OCI-LY1 (cell line): ENCODE data around the gene ABCB8.
A peak's percentile ranks its signal among the peaks of the same experiment; 100 is the strongest.

ENCODE experiments used
- CTCF ChIP-seq: fragments of 200-600 bp; sonication (generic), shearing (Covaris generic); IDR thresholded peaks from 2 replicates; pipeline ENCODE4 v1.5.1; 2017; ENCODE audit warnings: mild to moderate bottlenecking, antibody characterized with exemption, low read length, moderate library complexity, mixed read lengths
- EZH2 ChIP-seq: fragments of 200-600 bp; sonication (generic), shearing (Covaris generic); IDR thresholded peaks from 2 replicates; pipeline ENCODE4 v1.8.0; 2017; ENCODE audit warnings: borderline replicate concordance, mixed run types, mild to moderate bottlenecking, antibody characterized with exemption, low read length, moderate library complexity, mixed read lengths

GRCh38 chr7:151018421-151019129 lies 9.7 kb upstream of the ABCB8 start:
- peak; percentile 4; the same call in 1 of the 2 replicates for TF ChIP-seq CTCF
- TF ChIP-seq EZH2: no peak
